Measurements from ENCODE around the gene DAP3. TPM values are rescaled to one million over a fixed set of nuclear protein-coding genes. Genes with fewer than 3 reads are reported as not detected.

The DAP3 gene
- total and polyA plus RNA-seq, 2 of the 8 experiments (the other 6 are each of a cell fraction or from before 2014, with no cell fraction given) = 66.3 to 87.1 TPM

DNA sequence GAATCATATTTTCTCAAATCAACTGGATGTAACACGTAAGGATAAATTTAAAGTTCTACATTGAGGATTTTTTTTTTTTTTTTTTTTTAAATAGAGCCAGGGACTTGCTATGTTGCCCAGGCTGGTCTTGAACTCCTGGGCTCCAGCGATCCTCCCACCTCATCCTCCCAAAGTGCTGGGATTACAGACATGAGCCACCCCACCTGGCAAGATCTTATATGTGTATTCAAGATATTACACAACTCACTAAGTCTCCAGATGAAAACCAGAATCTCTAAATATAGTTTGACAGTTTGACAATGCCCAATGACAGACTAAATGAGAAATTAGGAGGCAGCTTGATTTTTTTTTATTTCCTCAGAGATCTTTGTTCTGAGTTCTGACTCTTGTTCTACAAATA, 7.1 kb upstream of the DAP3 start:
- no peak overlapping the region for H2BK15ac ChIP-seq (ENCODE audit: low read length)
- H2BK20ac ChIP-seq (ENCODE audit: low read length) = no peak overlapping the region
- H2AFZ ChIP-seq (ENCODE audit: low read length) = no peak overlapping the region
- no peak overlapping the region for H3K18ac ChIP-seq (ENCODE audit: extremely low read depth, low read length)
- no peak overlapping the region for H4K91ac ChIP-seq (replicated peaks; ENCODE audit: insufficient read length, low read length)
- no peak overlapping the region for H3K4ac ChIP-seq (replicated peaks; ENCODE audit: insufficient read length, low read depth, low read length)
- no peak for DNase-seq (ENCODE audit: low read depth in 1 of 2, low spot score in 2 of 2)
- H3K36me3 ChIP-seq (ENCODE audit: control insufficient read depth in 2 of 4, insufficient read depth in 4 of 4, low read length in 3 of 4) = peaks cover 0 to 20% (median 10%) of the 10 kb centered on the region in 4 experiments; a peak in 6 of 8 replicates
- H3K23ac ChIP-seq (ENCODE audit: insufficient read length) = no peak overlapping the region
- H3K4me2 ChIP-seq (ENCODE audit: insufficient read depth in 1 of 2, low read depth in 2 of 2, low read length in 2 of 2) = no peak overlapping the region
- no peaks in the 10 kb centered on the region for H3K4me1 ChIP-seq (replicated peaks in 1 of 4; ENCODE audit: control insufficient read depth in 3 of 4, insufficient read depth in 4 of 4, low read length in 3 of 4)
- H2AK5ac ChIP-seq (ENCODE audit: low read depth, low read length) = no peak overlapping the region
- H3K9ac ChIP-seq (replicated peaks in 1 of 4; ENCODE audit: extremely low read depth in 1 of 4, low read depth in 3 of 4, low read length in 3 of 4) = no peak overlapping the region
- H3K79me1 ChIP-seq (ENCODE audit: low read depth, low read length) = peaks cover 5% of the 10 kb centered on the region
- no peaks in the 10 kb centered on the region for H3K27me3 ChIP-seq (replicated peaks in 1 of 4; ENCODE audit: control insufficient read depth in 3 of 4, extremely low read depth in 1 of 4, insufficient read depth in 3 of 4, low read length in 3 of 4)
- H4K5ac ChIP-seq (ENCODE audit: insufficient read length, low read depth, low read length) = no peak overlapping the region
- H2BK120ac ChIP-seq (replicated peaks; ENCODE audit: low read depth, low read length) = no peak overlapping the region
- ChIA-PET POLR2A (ENCODE audit: partially characterized antibody) (interaction anchor here (0.6 to 1.3 kb wide), 3 partner anchors 279 to 420 kb away, joined by 3 read pairs; partner anchors contain the start of gene SCAMP3), CTCF (ENCODE audit: partially characterized antibody) (interaction anchor here (1.0 kb wide), 1 partner anchor 29 kb away, joined by 4 read pairs; no protein-coding TSS in a partner anchor)
- no peak for FAIRE-seq
- peaks cover 5 to 60% of the 10 kb centered on the region in 2 experiments for H3K79me2 ChIP-seq (ENCODE audit: control insufficient read depth in 1 of 2, insufficient read depth in 2 of 2, low read length in 2 of 2)
- WGBS, 2 experiments (ENCODE audit: extremely low coverage in 1 of 2, insufficient coverage in 1 of 2, insufficient read length in 1 of 2, insufficient replicate concordance in 2 of 2, low coverage in 1 of 2, low lambda C conversion rate in 2 of 2, missing lambda C conversion rate in 1 of 2) = 93% methylated on average over 2 of the region's 2 CpGs; no CpG with 5 or more reads in 1 of the 2 experiments
- no peak overlapping the region for H4K8ac ChIP-seq (ENCODE audit: extremely low read depth, insufficient read depth, low read length)
- no peak overlapping the region for H3K56ac ChIP-seq (replicated peaks; ENCODE audit: insufficient read length, low read depth, low read length)
- H3K27ac ChIP-seq (ENCODE audit: low read depth, low read length) = no peak overlapping the region
- H2BK5ac ChIP-seq (ENCODE audit: low read depth, low read length) = no peak overlapping the region
- H3K14ac ChIP-seq (ENCODE audit: insufficient read length) = no peak overlapping the region
- H3K4me3 ChIP-seq (ENCODE audit: extremely low read depth in 1 of 4, insufficient read depth in 2 of 4, low read depth in 3 of 4, low read length in 4 of 4) = no peak overlapping the region
- no peaks in the 10 kb centered on the region for H3K23me2 ChIP-seq (ENCODE audit: low read depth, low read length)
- peaks cover 3 to 4% of the 10 kb centered on the region in 2 experiments for H4K20me1 ChIP-seq (replicated peaks in 1 of 2; ENCODE audit: control insufficient read depth in 1 of 2, insufficient read depth in 2 of 2, low read length in 2 of 2)
- no peak overlapping the region for H2BK12ac ChIP-seq (ENCODE audit: low read depth, low read length)
- H3K9me3 ChIP-seq (ENCODE audit: insufficient read depth in 2 of 2, low read depth in 1 of 2, low read length in 1 of 2) = no peaks in the 10 kb centered on the region
- TF ChIP-seq GTF2F1 (IDR thresholded peaks at IDR 0.05; ENCODE audit: borderline replicate concordance, low read depth, low read length) (no peak), KDM1A (IDR thresholded peaks at IDR 0.05; ENCODE audit: borderline replicate concordance, low read length) (no peak), USF2 (IDR thresholded peaks at IDR 0.05; ENCODE audit: low read length) (no peak), RAD21 (IDR thresholded peaks at IDR 0.05 in 1 of 2, conservative IDR thresholded peaks at IDR 0.05 in 1 of 2; ENCODE audit: low read depth in 2 of 2, low read length in 2 of 2) (no peak), EGR1 (IDR thresholded peaks at IDR 0.05; ENCODE audit: borderline replicate concordance, low read depth, low read length) (no peak), CHD1 (IDR thresholded peaks at IDR 0.05; ENCODE audit: low read depth, low read length) (no peak)
- TF ChIP-seq, protein P1, sequence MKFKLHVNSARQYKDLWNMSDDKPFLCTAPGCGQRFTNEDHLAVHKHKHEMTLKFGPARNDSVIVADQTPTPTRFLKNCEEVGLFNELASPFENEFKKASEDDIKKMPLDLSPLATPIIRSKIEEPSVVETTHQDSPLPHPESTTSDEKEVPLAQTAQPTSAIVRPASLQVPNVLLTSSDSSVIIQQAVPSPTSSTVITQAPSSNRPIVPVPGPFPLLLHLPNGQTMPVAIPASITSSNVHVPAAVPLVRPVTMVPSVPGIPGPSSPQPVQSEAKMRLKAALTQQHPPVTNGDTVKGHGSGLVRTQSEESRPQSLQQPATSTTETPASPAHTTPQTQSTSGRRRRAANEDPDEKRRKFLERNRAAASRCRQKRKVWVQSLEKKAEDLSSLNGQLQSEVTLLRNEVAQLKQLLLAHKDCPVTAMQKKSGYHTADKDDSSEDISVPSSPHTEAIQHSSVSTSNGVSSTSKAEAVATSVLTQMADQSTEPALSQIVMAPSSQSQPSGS (IDR thresholded peaks at IDR 0.05; ENCODE audit: low read length) = no peak
